Measurements from ENCODE around the gene IL23A.

IL23A gene

GRCh38 chr12:56359851-56360767, 21.4 kb downstream of the IL23A start, which contains the start of gene STAT2:
STAT2 (minus strand) TSS chr12:56360107; CDS start chr12:56356571, 3,536 bp downstream.
- in situ Hi-C loops (cut with MboI; ENCODE audit: low sequenced_read_pairs): no loop called here

- in situ Hi-C loops (cut with MboI; ENCODE audit: low sequenced_read_pairs): no loop called here
Observed at GRCh38 chr12:56361487-56362129, 22.9 kb downstream of the IL23A start.

GRCh38 chr12:56362130-56363059, 23.7 kb downstream of the IL23A start, which contains the start of gene APOF:
APOF (minus strand) TSS chr12:56362857; CDS start chr12:56362745, 112 bp downstream.
- in situ Hi-C loops (cut with MboI; ENCODE audit: low sequenced_read_pairs): no loop called here

GRCh38 chr12:56366948-56367347, 28.3 kb downstream of the IL23A start:
- in situ Hi-C loops (cut with MboI; ENCODE audit: low sequenced_read_pairs): no loop called here

- in situ Hi-C loops (cut with MboI; ENCODE audit: low sequenced_read_pairs): no loop called here
Observed at GRCh38 chr12:56373515-56373914, 34.8 kb downstream of the IL23A start.

DNA sequence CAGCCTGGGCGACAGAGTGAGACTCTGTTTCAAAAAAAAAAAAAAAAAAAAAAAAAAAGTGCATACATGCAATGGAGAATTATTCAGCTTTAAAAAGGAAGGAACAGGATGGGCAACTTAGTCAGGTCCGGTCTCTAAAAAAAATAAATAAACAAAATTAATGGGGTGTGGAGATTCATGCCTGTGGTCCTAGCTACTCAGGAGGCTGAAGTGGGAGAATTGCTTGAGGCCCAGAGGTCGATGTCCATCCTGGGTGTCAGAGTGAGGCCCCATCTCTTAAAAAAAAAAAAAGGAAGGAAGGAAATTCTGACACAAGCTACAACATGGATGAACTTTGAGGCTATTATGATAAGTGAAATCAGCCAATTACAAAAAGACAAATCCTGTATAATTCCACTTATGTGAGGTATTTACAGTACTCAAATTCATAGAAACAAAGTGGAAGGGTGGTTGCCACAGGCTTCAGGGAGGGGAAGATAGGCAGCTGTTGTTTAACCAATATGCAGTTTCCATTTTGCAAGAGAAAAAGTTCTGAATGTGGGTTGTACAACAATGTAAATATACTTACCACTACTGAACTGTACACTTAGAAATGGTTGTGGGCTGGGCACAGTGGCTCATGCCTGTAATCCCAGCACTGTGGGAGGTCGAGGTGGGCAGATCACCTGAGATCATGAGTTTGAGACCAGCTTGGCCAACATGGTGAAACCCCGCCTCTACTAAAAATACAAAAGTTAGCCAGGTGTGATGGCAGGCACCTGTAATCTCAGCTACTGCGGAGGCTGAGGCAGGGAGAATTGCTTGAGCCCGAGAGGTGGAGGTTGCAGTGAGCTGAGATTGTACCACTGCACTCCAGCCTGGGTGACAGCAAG, 36.3 kb downstream of the IL23A start:
- in situ Hi-C loops (cut with MboI; ENCODE audit: low sequenced_read_pairs): no loop called here

GRCh38 chr12:56375598-56376434, 37.1 kb downstream of the IL23A start:
- in situ Hi-C loops (cut with MboI; ENCODE audit: low sequenced_read_pairs): no loop called here

- in situ Hi-C loops (cut with MboI; ENCODE audit: low sequenced_read_pairs): no loop called here
Observed at GRCh38 chr12:56377310-56377988, 38.8 kb downstream of the IL23A start.

DNA sequence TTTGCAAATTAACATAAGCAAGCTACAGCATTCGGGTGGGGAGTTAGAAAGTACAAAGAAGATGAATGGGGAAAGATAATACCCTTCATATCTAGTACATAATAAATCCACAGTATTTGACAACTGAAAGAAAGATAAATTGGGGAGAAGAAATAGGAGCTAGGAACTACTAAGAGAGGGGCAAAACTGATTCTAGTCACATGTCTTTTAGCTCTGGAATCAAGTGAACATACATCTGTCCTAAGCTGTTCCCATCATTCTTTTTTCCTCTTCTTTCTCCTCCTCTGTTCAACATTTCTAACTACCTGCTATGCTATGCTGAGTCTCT, 39.3 kb downstream of the IL23A start:
- in situ Hi-C loops (cut with MboI; ENCODE audit: low sequenced_read_pairs): no loop called here

DNA sequence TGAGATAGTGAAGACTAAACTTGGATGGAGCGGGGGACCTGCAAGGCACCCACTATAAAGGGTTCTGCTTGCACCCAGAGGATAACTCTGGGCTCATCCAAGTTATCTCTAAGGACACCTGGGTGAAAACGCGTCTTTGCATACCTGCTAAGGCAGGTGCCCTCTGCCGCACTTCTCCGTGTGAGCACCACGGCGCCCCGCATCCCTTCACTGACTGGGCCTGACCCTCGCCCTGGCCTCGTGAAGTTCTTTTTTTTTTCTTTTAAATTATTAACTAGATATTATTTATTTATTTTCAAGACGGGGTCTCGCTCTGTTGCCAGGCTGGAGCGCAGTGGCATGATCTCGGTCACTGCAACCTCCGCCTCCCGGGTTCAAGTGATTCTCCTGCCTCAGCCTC, 43.9 kb downstream of the IL23A start:
- in situ Hi-C loops (cut with MboI; ENCODE audit: low sequenced_read_pairs): no loop called here

DNA sequence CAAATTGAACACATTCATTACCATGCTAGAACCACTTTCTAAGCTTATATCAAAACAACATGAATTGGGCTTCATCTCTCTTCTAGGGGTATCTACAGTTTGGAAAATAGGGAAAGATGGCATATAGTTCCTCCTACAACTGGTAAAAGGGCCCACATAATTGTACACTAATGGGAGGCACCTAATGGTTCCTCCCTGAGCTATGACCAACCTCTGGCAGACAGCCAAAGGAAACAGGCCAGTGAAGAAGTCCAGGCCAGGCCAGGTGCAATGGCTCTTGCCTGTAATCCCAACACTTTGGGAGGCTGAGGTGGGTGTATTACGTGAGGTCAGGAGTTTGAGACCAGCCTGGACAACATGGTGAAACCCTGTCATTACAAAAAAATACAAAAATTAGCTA, 47.2 kb downstream of the IL23A start:
- in situ Hi-C loops (cut with MboI; ENCODE audit: low sequenced_read_pairs): no loop called here

DNA sequence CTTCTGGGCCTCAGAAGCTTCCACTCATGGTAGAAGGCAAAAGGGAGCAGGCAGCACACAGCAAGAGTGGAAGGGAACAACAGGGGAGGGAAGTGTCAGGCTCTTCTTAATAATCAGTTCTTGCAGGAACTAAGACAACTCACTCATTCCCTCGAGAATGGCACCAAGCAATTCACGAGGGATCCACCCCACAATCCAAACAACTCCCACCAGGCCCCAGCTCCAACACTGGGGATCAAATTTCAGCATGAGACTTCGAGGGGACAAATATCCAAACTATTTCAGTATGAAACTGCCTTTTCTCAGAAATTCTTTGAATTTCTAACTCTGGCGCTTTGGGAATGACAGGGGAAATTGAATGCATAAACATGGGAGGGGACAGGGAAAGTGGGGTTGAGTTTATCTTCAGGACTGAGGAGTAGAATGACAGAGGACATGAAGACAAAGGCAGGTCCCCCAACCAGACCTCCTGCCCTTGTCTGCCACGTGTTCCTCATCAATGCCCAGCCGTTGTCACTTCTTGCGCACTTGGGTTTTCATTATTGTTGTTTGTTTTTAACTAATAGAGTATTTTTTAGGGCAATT, 48.6 kb downstream of the IL23A start:
- in situ Hi-C loops (cut with MboI; ENCODE audit: low sequenced_read_pairs): no loop called here

- in situ Hi-C loops (cut with MboI; ENCODE audit: low sequenced_read_pairs): no loop called here
Observed at GRCh38 chr12:56389412-56389811, 50.7 kb downstream of the IL23A start.
